Nucleus accumbens (tissue), 56 donors: Measurements from ENCODE around the gene FNBP1.
"Not testable (repeated sequence)": the region's sequence is repeated elsewhere in the genome, so short reads cannot be mapped to it uniquely, and the experiment has no call there.

Source experiments
- DNase-seq, 56 donors: peaks; one replicate each; lab custom pipeline; 2025; lab: John Stamatoyannopoulos, UW

The FNBP1 gene

DNA sequence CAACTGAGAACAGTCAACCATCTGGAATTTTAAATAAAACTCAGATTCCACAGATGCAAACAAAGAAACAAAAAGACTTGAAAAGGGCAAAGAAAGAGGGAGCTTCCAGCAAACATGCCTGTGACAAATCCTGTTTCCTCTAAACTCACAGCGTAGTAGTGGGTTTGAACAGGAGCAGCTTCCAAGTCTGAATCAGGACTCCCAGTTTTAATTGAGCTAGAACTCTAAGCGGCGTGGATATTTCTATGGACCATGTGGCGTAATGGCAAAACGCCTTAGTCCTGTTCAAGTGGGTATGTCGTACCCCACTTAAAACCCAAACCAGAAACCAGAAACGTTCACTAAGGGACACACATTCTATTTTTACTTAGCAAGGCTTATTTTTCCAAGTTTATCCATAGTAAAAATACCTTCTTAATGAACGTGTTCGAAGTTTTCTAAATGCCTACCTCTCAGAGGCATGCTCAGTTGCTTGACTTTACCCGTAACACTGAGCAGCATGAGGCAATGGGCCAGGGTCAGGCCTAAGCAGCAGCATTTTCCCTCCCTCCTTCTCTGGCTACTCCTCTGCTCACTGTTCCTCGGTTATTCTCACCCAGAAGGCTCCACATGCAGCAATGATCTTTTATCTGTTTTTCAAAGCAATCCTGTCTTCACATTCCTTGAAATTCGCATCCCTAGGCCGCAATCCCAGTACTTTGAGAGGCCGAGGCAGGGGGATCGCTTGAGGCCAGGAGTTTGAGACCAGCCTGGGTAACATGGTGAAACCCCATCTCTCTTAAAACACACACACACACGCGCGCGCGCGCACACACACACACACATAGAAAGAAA, 77.9 kb downstream of the FNBP1 start:
- DNase-seq, result peak in 6 of 56 donors; percentile 6 to 33 (median 11)

DNA sequence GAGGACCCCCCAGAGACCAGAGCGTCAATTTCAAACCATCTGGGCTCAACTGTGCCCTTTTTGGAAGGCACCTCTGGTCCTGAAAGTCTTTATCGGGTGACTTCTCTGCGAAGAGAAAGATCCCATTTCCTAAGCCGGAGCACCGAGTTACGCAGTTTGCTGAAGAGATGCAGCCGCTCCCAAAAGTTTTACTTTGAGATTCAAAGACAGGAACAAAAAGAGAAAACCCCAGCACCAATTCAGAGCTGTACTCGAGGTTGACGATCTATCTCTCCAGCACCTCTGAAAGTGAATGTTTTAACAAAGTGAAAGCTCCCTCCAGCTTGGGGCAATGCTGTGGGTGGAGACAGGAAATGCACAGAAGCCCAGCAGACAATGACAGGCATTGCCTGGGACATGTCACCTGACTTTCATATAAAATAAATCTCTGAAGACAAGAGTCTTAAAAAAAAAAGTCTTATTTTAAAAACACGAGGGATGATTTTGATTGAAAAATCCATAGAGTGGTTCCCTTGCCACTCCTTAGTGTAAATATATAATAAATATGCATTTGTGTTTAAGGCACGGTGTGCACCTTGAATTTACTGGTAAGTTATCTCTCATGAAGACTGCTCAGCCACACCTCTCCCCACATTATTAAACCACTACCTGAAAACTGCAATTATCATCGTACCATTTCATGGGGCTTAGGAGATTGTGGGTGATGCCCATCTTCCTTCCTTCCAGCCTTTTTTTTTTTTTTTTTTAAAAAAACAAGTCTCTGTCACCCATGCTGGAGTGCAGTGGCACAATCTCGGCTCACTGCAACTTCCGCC, 79.9 kb downstream of the FNBP1 start:
- DNase-seq, result peak in 11 of 56 donors; percentile 7 to 44 (median 28)

DNA sequence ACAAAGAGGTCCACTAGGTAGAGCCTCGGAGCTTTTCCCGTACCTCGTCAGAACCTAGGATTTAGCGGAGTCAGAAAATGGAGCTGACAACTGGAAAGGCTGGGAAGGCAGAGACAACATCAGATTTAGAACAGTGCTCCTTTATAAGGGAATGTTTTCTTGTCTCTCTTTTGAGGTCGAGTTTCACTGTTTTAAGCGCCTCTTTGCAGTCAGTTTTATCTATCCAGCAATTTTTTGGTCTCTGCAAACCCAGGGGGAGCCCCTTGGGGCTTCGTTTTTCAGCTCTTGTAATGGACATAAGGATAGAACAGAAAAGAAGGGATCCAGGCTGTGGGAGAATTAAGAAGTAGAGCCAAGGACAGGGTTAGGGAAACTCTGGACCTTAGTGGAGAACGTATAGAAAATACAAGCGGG, 80.5 kb downstream of the FNBP1 start:
- peak in 1 of 56 donors; percentile 34 for DNase-seq

DNA sequence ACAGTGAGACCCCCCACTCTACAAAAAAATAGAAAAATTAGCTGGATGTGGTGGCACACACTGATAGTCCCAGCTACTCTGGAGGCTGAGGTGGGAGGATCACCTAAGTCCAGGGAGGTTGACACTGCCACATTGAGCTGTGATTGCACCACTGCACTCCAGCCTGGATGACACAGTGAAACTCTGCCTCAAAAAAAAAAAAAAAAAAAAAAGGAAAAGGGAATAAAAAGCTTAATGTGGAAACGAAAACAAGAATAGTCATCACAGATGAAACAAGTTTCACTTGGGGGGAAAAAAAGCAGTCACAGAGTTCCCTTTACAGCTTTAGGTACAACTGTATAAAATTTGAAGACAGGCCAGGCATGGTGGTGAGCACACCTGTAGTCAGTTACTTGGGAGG, 84.2 kb downstream of the FNBP1 start:
- DNase-seq, result no peak

DNA sequence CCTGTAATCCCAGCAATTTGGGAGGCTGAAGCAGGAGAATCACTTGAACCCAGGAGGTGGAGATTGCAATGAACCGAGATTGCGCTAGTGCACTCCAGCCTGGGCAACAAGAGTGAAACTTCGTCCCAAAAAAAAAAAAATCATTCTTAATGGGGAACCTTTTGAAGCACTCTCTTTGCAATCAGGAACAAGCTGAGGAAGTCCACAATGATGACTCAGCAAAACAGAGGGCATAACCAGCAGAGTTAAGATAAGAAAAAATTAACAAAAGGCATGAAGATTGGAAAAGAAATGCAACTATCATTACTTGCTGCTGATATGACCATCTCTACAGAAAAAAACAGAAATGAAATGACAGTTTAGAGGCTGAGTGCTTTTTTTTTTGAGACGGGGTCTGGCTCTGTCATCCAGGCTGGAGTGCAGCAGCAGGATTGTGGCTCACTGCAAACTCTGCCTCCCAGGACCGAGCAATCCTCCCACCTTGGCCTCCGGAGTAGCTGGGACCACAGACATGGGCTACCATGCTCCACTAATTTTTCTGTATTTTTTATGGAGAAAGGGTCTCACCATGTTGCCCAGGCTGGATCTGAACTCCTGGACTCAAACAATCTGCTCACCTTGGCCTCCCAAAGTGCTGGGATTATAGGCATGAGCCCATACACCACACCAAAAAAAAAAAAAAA, 88.0 kb downstream of the FNBP1 start:
- no peak for DNase-seq

DNA sequence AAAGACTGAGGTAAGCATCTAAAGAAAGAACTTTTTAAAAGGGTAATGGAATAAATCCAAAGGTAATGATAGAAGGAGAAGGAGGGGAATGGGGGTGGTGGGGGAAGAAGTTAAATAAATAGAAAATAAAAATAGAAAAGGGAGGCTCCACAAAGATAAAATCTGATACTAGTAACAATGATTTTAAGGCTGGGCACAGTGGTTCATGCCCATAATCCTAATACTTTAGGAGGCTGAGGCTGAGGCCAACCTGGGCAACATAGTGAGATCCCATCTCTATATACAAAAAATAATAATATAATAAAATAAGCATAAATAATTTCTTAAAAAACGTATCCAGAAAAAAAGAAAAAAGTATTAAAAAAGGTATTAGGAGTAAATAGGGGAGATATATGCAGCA, 89.3 kb downstream of the FNBP1 start:
- no peak for DNase-seq

DNA sequence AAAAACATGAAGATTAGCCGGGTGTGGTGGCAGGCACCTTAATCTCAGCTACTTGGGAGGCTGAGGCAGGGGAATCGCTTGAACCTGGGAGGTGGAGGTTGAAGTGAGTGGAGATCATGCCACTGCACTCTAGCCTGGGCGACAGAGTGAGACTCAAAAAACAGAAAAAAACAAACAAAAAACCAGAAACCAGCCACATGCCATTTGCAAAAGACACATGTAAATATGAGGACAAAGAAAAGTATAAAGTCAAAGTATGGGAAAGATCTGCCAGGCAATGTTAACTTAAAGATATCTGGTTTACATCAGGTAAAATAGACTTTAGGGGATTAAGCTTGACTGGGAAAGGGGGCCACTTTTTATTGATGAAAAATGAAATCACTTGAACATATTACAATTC, 90.7 kb downstream of the FNBP1 start:
- no peak for DNase-seq

DNA sequence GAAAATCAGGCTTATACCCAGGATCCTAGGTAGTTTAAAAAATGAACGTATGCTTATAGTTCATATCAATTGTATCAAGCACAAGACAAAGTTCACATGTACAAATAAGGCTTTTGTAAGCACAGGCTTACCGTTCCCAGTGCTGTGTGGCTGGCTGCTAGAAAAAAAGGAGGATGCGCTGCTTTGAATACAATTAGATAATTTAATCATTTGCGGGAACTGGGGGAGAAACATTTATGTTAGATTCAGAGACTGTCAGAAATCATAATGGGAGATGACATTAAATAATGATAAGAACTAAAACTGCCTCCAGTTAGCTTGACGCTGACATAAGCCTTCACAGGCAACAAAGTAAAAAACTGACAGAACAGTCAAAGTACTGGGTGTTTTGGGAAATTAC, 93.2 kb downstream of the FNBP1 start:
- no peak for DNase-seq

DNA sequence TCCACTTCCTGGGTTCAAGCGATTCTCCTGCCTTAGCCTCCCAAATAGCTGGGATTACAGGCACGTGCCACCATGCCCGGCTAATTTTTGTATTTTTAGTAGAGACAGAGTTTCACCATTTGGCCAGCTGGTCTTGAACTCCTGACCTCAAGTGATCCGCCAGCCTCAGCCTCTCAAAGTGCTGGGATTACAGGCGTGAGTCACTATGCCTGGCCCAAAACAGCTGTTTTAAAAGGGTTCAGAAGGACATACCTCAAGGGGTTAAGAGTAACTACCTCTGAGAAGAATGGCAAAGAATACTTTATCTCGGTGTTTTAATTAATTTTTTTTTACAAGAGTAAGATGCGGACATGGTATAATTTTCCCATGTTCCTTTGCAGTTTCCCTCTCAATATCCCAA, 94.4 kb downstream of the FNBP1 start:
- DNase-seq, result not testable (repeated sequence)

DNA sequence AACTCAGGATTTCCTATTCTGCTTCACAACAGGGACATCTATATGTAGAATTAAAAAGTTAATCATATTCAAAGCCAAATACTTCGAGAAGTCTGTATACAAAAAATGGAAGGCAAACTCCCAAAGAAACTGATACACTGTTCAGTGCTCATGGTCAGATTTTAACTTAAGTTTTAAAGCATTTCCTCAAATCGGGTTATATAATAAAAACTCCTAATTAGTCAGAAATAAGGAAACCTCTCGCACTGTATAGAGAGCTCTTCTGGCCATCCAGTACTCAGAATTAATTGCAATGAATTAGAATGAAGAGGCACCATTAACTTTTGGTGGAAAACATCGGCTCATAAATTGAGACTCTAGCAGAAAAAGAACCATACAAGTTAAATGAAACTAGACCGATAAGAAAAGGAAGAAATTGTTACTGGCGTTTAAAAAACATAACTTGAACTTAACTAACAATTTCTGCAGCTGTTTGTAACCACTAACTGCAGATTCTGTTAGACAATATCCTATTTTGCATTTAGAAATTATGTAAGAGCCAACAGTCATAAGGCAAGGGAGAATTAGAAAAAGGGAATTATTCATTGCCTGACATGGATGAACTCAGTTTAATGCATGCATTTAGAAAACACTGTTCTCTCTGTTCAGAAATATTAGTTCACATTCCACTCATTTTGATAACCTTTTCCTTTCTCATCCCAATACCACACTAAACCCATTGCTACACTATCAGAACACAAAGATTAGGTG, 96.6 kb downstream of the FNBP1 start:
- DNase-seq, result no peak

DNA sequence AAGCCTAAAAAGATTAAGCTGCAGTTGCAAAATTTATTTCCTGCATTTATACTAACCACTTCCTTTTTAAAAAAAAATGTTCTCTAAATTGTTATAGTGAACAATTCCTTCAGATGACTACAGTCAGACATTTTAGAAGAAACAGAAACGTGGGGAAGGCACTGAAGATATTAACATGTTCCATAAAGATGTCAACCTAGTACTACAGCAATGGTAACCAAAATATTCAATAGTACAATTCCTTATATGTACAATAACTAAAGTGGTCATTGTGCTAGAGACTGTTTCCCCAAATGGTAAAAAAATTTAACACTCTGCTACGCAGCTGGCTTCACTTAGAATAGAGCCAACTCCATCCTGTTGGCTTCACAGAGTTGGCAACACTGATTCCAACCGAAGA, 97.7 kb downstream of the FNBP1 start:
- DNase-seq, result no peak

DNA sequence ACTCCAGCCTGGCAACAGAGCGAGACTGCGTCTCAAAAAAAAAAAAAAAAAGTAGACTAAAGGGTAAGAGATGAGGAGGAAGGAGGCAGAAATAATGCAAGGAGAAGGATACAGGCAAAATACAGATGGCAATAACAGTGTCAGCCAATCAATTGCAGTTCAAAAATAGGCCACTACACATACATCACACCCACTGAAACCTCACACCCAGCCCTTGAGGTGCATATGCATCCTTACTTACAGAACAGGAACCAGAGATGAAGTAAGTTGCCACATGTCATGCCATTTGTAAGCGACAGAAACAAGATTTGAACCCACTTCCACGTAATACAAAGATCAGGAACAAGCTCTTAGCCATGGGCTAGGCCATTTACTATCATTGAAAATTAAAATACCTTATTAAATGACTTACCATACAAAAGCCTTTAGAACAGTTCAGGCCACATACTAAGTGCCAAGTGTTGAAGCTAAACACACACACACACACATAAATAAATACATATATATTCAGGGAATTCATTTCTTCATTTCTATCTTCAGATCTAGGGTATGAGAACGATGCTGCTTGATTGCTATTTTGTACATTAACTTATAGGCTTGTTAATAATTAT, 98.4 kb downstream of the FNBP1 start:
- DNase-seq, result no peak

DNA sequence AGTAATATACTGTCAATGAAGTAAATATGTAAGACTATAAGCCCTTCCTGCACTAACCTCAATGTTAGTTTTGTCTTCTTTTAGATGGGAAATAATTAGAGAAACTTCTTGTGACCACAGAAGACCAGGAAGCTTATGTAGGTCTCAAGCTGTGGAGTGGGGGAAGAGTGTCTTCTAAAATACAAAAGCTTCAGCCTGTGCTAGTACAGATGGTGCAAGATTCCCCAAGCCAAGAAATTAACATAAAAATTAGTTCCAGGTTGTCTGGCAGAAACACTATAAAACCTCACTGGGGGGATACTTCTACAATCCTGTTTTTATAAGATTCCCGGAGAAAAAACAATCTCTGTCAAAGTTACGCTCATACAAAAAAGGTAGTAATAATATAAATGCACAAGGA, 103.6 kb downstream of the FNBP1 start:
- no peak for DNase-seq

DNA sequence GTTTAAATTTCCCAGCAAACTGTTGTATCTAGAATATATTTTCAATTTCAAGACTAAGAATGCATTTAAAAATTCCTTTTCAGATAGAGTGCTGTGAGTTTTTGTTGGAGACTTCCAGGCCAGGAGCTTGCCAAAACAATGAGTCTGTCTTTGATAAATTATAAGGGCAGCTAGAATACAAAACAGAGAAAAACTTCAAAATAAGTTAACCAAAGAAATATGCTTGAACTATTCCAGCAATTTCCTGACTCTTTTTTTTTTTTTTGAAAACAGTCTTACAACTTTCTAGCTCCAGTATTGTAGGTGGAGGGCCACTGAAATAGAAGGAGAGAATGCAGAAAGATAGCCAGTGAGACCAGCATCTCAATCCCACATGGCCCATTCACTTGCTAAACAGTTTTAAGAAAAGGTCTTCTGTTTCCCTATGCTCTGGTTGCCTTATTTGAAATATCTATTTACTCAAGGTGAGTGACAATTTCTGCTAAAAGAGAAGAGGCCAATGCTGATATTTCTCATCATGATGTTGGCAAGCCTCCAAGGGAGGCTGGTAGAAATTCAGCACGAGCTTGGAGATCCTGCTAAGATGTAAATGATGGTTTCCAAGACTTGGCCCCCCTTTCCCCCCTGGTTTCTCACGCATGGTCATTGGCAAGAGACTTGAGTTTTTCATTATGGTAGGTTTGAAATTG, 104.6 kb downstream of the FNBP1 start:
- DNase-seq, result no peak

DNA sequence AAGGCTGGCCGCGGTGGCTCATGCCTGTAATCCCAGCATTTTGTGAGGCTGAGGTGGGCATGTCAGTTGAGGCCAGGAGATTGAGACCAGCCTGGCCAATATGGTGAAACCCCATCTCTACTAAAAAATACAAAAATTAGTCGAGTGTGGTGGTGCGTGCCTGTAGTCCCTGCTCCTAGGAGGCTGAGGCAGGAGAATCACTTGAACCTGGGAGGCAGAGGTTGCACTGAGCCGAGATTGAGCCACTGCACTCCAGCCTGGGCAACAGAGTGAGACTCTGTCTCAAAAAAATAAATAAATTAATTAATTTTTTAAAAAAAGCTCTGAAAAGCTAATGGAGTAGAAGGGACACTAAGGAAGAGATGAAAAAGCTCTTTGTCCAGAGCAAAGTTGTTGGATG, 105.1 kb downstream of the FNBP1 start:
- DNase-seq, result not testable (repeated sequence)

DNA sequence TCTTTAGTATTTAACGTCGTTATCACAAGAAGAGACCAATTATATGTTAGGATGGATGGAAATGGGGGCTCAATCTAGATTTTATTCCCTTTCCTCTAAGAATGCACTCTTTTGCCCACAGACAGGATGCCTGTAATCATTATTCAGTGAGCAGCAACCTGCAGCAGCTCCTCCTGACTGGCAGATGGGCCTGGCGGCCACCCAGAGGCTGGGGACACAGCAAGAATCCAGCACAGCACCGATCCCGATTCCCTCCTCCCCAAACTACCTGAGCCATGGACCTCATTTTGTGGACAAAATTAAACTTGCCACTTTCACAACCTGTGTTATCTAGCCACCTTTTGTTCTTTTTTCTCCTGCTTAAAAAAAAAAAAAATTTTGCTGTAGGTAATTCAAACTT, 106.8 kb downstream of the FNBP1 start:
- peak in 19 of 56 donors; percentile 3 to 62 (median 22) for DNase-seq

DNA sequence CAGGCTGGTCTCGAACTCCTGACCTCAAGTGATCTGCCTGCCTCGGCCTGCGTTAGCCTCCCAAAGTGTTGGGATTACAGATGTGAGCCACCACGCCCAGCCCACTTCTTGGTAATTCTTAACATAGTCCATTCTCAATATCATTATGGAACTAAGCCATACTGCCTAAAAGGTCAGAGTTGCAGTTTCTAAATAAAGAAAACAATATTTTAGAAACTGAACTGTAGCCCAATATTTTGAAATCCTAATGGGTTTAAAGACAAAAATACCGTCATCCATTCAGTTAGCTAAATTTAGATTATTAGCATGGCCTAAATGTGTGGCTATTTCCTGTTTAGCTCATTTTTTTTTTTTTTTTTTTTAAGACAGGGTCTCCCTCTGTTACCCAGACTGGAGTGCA, 108.2 kb downstream of the FNBP1 start:
- no peak for DNase-seq

DNA sequence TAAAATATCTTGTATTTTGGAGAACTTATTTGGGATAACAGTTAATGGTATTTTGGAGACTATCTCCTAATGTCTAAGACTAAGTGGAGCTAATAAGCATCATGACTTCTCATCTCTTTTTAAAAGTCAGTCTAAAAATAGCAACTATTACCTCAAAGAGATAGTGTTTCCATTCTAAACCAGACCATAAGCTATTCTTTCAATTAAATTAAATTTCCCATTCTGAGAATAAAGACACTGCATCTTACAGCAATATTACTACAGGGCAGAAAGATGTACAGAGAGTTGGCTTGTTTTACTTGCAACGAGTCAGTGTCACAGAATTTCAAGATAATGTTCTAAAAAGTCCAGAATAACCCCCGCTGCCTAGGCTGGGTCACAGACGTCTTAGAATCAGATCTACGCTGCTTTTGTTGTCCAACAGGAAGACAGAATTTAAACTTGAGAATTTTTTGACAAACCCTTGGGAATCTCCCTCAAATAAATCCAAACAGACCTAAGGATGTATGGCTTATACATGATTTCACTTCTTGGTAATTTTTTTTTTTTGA, 108.9 kb downstream of the FNBP1 start:
- no peak for DNase-seq
